Fibroblast of lung (primary cell): Measurements from ENCODE around the gene EPHA5.

Experiments used
- CTCF ChIP-seq, 2 donors: IDR thresholded peaks in 1 of 2; conservative IDR thresholded peaks in 1 of 2; 1 replicate in 1 of 2; 2 replicates in 1 of 2; pipeline ENCODE4 v1.5.1; 2011 to 2012; ENCODE audit warnings: low read length in 2 of 2, control low read depth in 1 of 2, inconsistent platforms in 1 of 2, low read depth in 1 of 2, mild to moderate bottlenecking in 1 of 2
- EZH2 ChIP-seq: IDR thresholded peaks from 2 replicates; pipeline ENCODE4 v1.5.1; 2012; ENCODE audit warnings: low read length, control low read depth, mild to moderate bottlenecking; ENCODE audit errors: missing control alignments

- no peak for TF ChIP-seq CTCF (conservative IDR thresholded peaks at IDR 0.05 in 1 of 2, IDR thresholded peaks at IDR 0.05 in 1 of 2; ENCODE audit: low read depth in 1 of 2, low read length in 2 of 2)
- TF ChIP-seq EZH2: no peak
Measured at GRCh38 chr4:65521666-65522065, 148.6 kb downstream of the EPHA5 start.
